ENCODE data around the gene PDCD4. TPM values are rescaled to one million over a fixed set of nuclear protein-coding genes. Genes with fewer than 3 reads are reported as not detected.

PDCD4 gene
- total and polyA plus RNA-seq, 2 of the 13 experiments (the other 11 are each of a cell fraction or from before 2014, with no cell fraction given) = 22.8 to 56.2 TPM

GRCh38 chr10:110872145-110872983, 636 bp downstream of the PDCD4 start (continued):
- TF ChIP-seq MLLT10 (CRISPR knock-in tag; IDR thresholded peaks at IDR 0.05) = no peak
- no peak for TF ChIP-seq HINFP (CRISPR knock-in tag; IDR thresholded peaks at IDR 0.05; ENCODE audit: low read depth)
- no peak for TF ChIP-seq MAZ (IDR thresholded peaks at IDR 0.05; ENCODE audit: borderline replicate concordance, low read depth, low read length)
- 0 out of 2 replicates have a peak, but pooled peaks have one; percentile 36 for TF ChIP-seq MAZ (CRISPR knock-in tag; IDR thresholded peaks at IDR 0.05; ENCODE audit: low read depth)
- TF ChIP-seq ZNF792 (CRISPR knock-in tag; IDR thresholded peaks at IDR 0.05) = no peak
- TF ChIP-seq POLR2AphosphoS5 (IDR thresholded peaks at IDR 0.05; ENCODE audit: low read depth, low read length) = peak; percentile 50; the same call in 1 of the 2 replicates
- TF ChIP-seq ZBTB21 (CRISPR knock-in tag; IDR thresholded peaks at IDR 0.05) = no peak
- no peak for TF ChIP-seq NFE2L2 (IDR thresholded peaks at IDR 0.05; ENCODE audit: low read length)
- no peak for TF ChIP-seq SMAD9 (CRISPR knock-in tag; IDR thresholded peaks at IDR 0.05)
- TF ChIP-seq MAF1 (CRISPR knock-in tag; IDR thresholded peaks at IDR 0.05; ENCODE audit: borderline replicate concordance) = no peak
- TF ChIP-seq HDAC1 (CRISPR knock-in tag; IDR thresholded peaks at IDR 0.05) = peak; percentile 68; the same call in 1 of the 2 replicates
- TF ChIP-seq POGK (CRISPR knock-in tag; conservative IDR thresholded peaks at IDR 0.05) = peak; percentile 62; the same call in 1 of the 2 replicates
- TF ChIP-seq CHCHD3 (CRISPR knock-in tag; IDR thresholded peaks at IDR 0.05) = no peak
- TF ChIP-seq PATZ1 (CRISPR knock-in tag; IDR thresholded peaks at IDR 0.05) = peak; percentile 85
- no peak for TF ChIP-seq PAF1 (CRISPR knock-in tag; IDR thresholded peaks at IDR 0.05)
- no peak for TF ChIP-seq SNAI1 (CRISPR knock-in tag; IDR thresholded peaks at IDR 0.05; ENCODE audit: borderline replicate concordance)
- TF ChIP-seq POLR2G (IDR thresholded peaks at IDR 0.05; ENCODE audit: low read depth, low read length) = no peak; the same call in none of the 2 replicates
- no peak for TF ChIP-seq NFIB (CRISPR knock-in tag; IDR thresholded peaks at IDR 0.05; ENCODE audit: borderline replicate concordance)
- TF ChIP-seq IRF1 (CRISPR knock-in tag; IDR thresholded peaks at IDR 0.05; ENCODE audit: low read depth) = 0 out of 2 replicates have a peak, but pooled peaks have one; percentile 51
- no peak for TF ChIP-seq SETDB1 (CRISPR knock-in tag; IDR thresholded peaks at IDR 0.05; ENCODE audit: borderline replicate concordance)
- 0 out of 2 replicates have a peak, but pooled peaks have one; percentile 52 for TF ChIP-seq ZNF446 (CRISPR knock-in tag; IDR thresholded peaks at IDR 0.05)
- TF ChIP-seq SOX6 (IDR thresholded peaks at IDR 0.05) = no peak
- no peak; the same call in none of the 2 replicates for TF ChIP-seq SOX6 (CRISPR knock-in tag; IDR thresholded peaks at IDR 0.05)
- TF ChIP-seq ZSCAN25 (CRISPR knock-in tag; IDR thresholded peaks at IDR 0.05) = no peak
- TF ChIP-seq PHF8 (CRISPR knock-in tag; IDR thresholded peaks at IDR 0.05) = peak; percentile 54; the same call in 1 of the 2 replicates
